HG02885 (cell line): ENCODE results near the gene STK10.

Experiments
- ATAC-seq: cut with Tn5 transposase; IDR thresholded peaks from one replicate; pipeline ENCODE4 v1.9.1; 2021; ENCODE audit warnings: mild to moderate bottlenecking; ENCODE audit not compliant: unreplicated experiment, poor library complexity

Gene STK10

GRCh38 chr5:172189693-172190296 is 1.8 kb upstream of the STK10 start:
- ATAC-seq = no peak

DNA sequence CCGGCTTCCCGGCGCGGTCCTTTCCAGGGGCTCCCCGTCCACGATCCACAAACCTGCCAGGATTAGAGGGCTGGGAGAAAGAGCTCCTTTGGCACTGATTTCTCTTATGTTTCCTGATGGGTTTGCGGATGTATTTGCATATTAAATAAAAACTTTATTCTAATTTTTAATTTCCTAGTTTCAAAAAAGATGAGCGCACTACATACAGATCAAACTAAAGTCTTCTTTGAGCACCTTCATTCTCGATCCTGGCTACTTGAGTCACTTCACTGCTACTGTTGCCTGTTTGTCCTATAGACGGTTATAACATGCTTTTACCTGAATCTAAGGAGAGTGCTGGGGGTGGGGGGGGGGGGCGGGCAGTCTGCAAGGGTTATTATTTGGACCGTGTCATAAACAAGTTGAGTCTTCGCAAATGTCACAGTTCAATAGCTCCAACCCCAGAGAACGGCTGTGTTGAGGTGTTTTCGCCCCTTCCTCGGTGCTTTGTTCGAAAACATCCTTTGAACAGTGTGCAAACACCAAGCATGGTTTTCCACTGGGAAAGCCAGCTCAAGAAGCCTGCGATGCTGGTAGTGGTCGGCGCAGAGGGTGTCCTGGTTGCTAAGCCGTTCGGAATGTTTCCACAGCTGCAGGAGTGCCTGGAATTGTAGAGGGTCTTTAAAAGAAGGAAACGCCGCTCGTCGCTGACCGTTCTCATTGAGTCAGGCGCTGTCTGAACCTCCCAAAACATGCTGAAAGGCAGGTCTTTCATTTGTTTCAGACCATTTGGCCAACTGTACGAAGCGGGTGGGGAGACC is 1.1 kb upstream of the STK10 start:
- no peak for ATAC-seq

DNA sequence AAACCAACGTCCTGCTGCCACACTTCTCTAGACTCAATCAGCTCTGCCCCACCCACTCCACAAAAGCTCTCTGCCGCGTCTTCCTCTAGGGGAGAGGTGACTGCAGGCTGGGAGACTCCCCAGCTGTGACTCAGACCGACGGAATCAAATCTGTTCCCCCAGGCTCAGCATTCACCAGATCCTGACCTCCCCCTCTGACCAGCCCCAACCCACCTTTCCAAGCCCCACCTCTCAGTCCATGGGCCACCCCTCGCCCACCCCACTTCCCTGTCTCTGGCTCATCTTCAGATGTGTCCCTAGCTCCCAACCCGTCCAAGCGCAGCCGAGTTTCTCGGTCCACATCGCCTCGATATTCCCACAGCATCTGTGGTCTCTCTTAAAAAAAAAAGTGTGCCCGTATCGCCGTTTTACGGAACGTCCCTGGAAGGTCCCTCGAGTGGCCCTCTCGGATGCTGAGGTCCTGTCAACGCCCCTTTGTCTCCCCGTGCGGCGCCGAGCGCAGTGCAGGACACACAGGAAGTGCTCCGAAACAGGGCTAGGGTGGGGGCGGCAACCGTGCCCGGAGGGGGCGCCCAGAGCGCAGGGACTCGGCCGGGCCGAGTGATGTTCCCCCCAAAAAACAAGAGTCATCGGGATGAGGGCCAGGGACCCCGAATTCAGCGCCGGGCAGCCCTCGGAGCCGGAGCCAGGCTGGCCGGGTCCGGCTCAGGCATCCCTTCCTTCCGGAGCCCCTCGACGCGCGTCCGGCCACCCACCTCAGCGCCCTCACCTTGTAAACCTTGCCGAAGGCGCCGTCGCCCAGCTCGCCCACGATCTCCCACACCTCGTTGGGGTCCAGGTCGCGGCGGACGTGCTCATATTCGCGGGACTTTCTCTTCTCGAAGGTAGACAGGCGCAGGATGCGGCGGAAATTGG is 649 bp downstream of the STK10 start:
- peak; percentile 27 for ATAC-seq

DNA sequence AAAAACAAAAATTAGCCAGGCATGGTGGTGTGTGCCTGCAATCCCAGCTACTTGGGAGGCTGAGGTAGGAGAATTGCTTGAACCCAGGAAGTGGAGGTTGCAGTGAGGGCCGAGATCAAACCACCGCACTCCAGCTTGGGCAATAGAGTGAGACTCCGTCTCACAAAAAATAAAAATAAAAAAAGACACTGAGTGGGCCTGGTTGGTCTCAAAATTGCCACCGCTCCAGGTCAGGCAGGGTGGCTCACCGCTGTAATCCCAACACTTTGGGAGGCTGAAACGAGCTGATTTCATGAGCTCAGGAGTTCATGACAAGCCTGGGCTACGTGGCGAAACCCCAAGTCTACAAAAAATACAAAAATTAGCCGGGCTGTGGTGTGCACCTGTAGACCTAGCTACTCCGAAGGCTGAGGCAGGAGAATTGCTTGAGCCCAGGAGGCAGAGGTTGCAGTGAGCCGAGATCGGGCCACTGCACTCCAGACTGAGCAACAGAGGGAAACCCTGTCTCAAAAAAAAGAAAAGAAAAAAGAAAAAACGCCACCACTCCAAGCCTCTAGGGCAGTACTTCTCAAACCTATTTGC is 1.8 kb downstream of the STK10 start:
- no peak for ATAC-seq

GRCh38 chr5:172185096-172185461 is 2.9 kb downstream of the STK10 start:
- no peak for ATAC-seq

DNA sequence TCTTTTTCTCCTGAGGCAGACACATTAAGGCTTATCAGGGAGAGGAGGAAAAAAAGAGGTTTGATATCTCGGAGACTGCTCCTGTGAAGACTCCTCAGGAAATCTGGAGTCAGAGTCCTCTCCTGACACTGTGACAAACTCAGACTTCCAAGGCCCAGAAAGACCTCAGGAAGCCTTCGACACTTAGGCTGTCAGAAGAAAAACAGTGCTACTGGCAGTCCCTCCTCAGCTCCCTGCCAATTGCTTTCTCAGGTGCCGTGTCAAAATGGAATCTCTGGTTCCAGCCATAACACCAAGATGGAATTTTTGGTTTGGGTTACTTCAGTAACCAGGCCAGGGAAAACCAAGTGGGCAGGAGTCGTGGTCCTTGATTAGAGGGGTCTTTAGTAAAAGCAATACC is 4.1 kb downstream of the STK10 start:
- no peak for ATAC-seq

DNA sequence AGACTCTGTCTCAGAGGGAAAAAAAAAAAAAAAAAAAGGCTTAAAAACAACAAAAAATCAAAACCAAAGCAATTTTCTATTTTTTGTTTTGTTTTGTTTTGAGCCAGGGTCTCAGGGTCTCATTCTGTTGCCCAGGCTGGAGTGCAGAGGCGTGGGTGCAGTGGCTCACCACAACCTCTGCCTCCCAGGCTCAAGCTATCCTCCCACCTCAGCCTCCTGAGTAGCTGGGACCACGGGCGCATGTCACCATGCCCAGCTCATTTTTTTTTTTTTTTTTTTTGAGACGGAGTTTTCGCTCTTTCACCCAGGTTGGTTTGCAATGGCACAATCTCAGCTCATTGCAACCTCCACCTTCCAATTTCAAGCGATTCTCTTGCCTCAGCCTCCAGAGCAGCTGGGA is 5.7 kb downstream of the STK10 start:
- ATAC-seq = no peak

DNA sequence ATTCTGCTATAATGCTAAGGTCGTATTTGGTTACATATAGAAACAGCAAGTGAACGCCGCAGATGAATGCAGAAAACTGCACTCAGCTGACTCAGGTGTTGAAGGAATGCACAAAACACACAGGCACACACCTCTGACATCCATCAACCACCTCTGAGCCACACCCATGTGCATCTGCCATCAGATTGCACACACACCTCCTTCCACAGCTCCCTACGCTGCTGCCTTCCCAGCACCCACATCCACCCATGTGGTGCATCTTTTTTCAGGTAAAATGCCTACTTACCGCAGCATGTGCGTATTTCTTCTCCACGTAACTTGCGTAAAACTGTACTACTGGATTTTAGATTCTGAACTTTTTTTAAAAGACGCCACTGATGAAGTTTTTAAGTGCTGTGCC is 7.1 kb downstream of the STK10 start:
- no peak for ATAC-seq

GRCh38 chr5:172178991-172179989 is 8.7 kb downstream of the STK10 start:
- peak; percentile 45 for ATAC-seq

DNA sequence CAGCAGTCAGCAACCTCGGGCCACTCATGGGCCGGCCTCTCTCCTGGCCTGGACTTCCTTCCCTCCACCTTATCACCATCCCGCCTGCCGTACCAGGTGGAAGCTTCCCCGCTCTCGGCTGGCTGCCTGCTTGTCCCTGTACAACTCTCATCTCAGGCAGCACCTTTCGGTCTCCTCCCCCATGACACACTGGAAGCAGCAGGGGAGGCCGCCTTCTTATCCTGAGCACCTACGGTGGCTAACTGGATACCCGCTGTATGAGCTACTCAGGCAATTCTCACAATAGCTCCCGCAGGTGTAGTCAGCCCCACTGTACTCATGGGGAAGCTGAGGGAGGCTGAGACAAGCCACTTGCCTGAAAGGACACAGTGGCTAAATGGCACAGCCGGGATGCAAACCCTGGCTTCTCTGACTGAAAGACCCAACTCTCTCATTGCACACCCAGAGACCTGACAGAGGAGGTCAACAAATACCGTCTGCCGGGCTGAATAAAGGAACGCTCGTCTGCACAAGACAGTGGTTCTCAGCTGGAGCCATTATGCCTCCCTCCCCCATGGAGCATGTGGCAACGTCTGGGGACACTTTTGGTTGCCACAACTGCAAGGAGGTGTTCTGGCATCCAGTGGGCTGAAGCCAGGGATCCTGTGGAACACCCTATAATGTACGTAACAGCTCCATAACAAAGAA is 9.6 kb downstream of the STK10 start:
- ATAC-seq = peak; percentile 13

DNA sequence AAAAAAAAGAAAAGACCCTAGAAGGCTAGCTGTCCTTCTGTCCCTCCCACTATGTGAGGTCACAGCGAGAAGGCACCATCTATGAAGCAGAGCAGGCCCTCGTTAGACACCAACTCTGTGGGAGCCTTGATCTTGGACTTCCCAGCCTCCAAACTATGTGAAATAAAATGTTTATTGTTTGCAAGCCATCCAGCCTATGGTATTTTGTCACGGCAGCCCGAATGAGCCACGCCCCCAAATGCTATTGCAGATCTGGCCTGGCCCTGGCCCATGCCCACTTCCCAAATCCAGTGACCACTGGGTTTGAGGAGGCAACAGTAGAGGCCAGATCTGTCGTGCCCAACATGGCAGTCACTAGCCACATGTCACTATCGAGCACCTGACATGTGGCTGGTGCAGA is 10.8 kb downstream of the STK10 start:
- no peak for ATAC-seq

DNA sequence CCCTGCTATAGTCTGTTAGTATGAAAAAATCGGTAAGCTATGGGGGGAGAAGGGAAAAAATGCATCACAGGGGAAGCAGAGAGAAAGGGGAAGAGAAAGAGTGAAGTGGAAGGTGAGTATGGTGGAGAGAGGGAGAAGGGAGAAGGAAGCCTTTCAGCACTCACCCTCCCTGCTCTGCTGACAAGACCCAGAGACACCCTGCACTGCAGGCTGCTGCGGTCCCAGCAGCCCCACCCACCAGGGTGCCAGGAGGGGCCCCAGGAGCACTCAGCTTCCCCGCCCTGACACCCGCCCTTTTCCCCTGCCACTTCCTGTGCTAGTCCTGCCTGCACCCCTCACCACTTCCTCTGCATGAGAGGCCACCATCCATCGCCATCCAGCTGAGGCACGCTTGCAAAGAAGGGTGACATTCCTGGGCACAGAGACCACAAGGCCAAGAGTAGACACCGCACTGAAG is 12.7 kb downstream of the STK10 start:
- peak; percentile 60 for ATAC-seq

- no peak for ATAC-seq
Observed at GRCh38 chr5:172173564-172174153, 14.4 kb downstream of the STK10 start.

- no peak for ATAC-seq
Observed at GRCh38 chr5:172172912-172173563, 15.0 kb downstream of the STK10 start.

GRCh38 chr5:172171118-172171517 is 16.9 kb downstream of the STK10 start:
- no peak for ATAC-seq

- ATAC-seq = no peak
Observed at GRCh38 chr5:172170251-172170701, 17.7 kb downstream of the STK10 start.

DNA sequence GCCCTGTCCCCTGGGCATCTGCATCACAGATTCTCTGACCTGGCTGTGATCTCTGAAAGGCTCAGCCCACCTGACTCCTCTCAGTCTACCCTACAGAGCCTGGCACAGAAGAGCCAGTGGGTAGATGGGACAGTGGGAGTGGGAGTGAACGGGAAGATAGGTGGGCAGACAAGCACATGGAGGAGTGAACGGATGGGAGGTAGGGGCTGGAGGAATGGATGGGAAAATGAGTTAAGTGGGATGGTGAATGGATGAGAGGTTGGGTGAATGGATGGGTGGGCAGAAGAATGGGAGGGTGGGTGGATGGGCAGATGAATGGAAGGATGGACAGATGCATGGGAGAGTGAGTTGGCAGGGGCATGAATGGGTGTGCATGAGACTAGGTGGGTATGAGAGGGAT is 18.8 kb downstream of the STK10 start:
- no peak for ATAC-seq

- no peak for ATAC-seq
Observed at GRCh38 chr5:172168311-172168710, 19.7 kb downstream of the STK10 start.
